Omental fat pad (tissue), 4 donors: ENCODE results near the gene OR2B3. TPM values are rescaled to one million over a fixed set of nuclear protein-coding genes. Genes with fewer than 3 reads are reported as not detected.

Source experiments
- ATAC-seq: fragments of 150-250 bp; one replicate; pipeline ENCODE4 v1.9.1; 2016; ENCODE audit warnings: mild to moderate bottlenecking, moderate library complexity; ENCODE audit not compliant: low FRiP score
- DNase-seq: peaks from one replicate; pipeline ENCODE4 v3.0.0-alpha.2; 2019; ENCODE audit warnings: low spot score
- CTCF ChIP-seq, 3 donors: fragments of 450-650 bp; IDR thresholded peaks; one replicate each; pipeline ENCODE4 v1.5.1; 2016 to 2017; ENCODE audit warnings: antibody characterized with exemption in 3 of 3, mild to moderate bottlenecking in 3 of 3, moderate library complexity in 2 of 3
- total RNA-seq, 4 donors: library from RNA; depleted of rRNA; stranded (reverse); fragments of >200 nt; gene quantifications; one replicate each; pipeline ENCODE4 v1.1.0, GENCODE V29; 2016

The OR2B3 gene
- total RNA-seq, 4 donors from 2014 or later = not detected

DNA sequence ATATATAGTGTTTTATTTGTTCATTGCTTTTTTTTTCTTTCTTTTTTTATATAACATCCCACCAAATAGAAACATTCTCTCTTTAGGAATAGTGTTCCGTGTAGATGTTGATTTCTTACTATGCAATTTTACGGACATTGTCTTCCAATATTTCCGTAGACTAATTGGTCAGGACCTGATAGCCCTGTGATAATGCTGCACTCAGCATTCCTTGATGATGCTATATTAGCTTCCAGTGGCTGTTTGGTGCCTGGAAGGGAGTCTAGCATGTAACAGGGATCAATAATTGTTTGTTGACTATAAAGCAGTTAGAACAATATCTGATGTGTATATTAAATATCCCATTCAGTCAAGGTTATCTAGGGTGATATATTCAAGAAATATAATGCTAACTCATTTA, 35.4 kb downstream of the OR2B3 start:
- DNase-seq (no peak), ATAC-seq (no peak)
- TF ChIP-seq CTCF (IDR thresholded peaks at IDR 0.05) = no peak

DNA sequence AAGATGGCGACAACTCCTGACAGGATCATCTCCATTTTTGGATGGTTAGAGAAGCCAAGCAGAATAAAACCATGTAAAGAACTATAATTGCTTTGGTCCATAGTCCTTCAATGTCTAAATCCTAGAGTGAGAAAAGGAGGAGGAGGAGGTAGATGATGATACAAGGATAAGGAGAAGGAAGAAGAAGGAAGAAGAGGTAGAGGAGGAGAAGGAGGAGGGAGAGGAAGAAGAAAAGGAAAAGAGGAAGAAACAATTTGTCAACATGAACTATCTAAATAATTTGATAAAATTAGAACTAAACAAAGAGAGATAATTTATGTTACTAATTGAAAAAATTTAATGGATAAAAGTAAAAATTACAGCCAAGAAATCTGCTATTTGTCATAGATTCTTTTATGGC, 42.0 kb downstream of the OR2B3 start, which contains the start of gene OR2W1:
TSS of gene OR2W1 (minus strand) at position 101 of the 400 bp plus-strand sequence. CDS start at position 101, 0 bp downstream.
- ATAC-seq = no peak
- TF ChIP-seq CTCF (IDR thresholded peaks at IDR 0.05) = no peak
- DNase-seq = no peak

Other genes with a start within 250 kb of the OR2B3 start
- 10 to 100 TPM; 37.0 to 75.2 (median 58.4) TPM for gene TRIM27, start 163.3 kb downstream of the OR2B3 start, total RNA-seq
- gene ZNF311, start 82.0 kb downstream of the OR2B3 start, total RNA-seq = 1 to 10 TPM in 1 of 4 donors, under 1 TPM in 3; 0.36 to 1.9 (median 0.59) TPM
- gene OR2W1, start 42.1 kb downstream of the OR2B3 start, total RNA-seq = not detected
- not detected for gene OR2J1, start 12.2 kb upstream of the OR2B3 start, total RNA-seq
- not detected for gene OR2J3, start 20.7 kb upstream of the OR2B3 start, total RNA-seq
- not detected for gene OR2J2, start 83.6 kb upstream of the OR2B3 start, total RNA-seq
- not detected for gene OR14J1, start 214.4 kb upstream of the OR2B3 start, total RNA-seq